Measurements from ENCODE around the gene CACUL1. TPM values are rescaled to one million over a fixed set of nuclear protein-coding genes. Genes with fewer than 3 reads are reported as not detected.

Gene CACUL1
- total and polyA plus RNA-seq, 4 donors = 3.9 to 15.8 (median 13.1) TPM

GRCh38 chr10:118635674-118636402 is 118.9 kb downstream of the CACUL1 start:
- H3K9me3 ChIP-seq (ENCODE audit: control insufficient read depth in 4 of 4, low read length in 3 of 4) = no peaks in the 10 kb centered on the region
- no peak for DNase-seq (ENCODE audit: low spot score)
- H3K36me3 ChIP-seq (ENCODE audit: control insufficient read depth in 4 of 4, insufficient read depth in 3 of 4, low read depth in 1 of 4, low read length in 3 of 4) = no peaks in the 10 kb centered on the region
- WGBS = 91% methylated on average over 4 of the region's 4 CpGs
- no peaks in the 10 kb centered on the region for H3K27me3 ChIP-seq (ENCODE audit: control insufficient read depth in 4 of 4, insufficient read depth in 4 of 4, low read length in 3 of 4)
- H3K27ac ChIP-seq (ENCODE audit: low read depth in 1 of 2, low read length in 2 of 2) = no peak overlapping the region
- H3K9ac ChIP-seq (ENCODE audit: low read depth in 1 of 2, low read length in 2 of 2) = no peak overlapping the region
- H3K4me3 ChIP-seq (ENCODE audit: low read depth in 1 of 3, low read length in 3 of 3) = no peak overlapping the region
- no peak for TF ChIP-seq SP1 (IDR thresholded peaks at IDR 0.05)
- no peak for TF ChIP-seq EGR1 (IDR thresholded peaks at IDR 0.05; ENCODE audit: low read depth in 2 of 2)
- TF ChIP-seq RAD21 (IDR thresholded peaks at IDR 0.05) = no peak
- TF ChIP-seq REST (IDR thresholded peaks at IDR 0.05) = no peak
- no peak for TF ChIP-seq FOXA1 (IDR thresholded peaks at IDR 0.05)
- TF ChIP-seq NR2F2 (IDR thresholded peaks at IDR 0.05) = no peak
- TF ChIP-seq ZBTB33 (IDR thresholded peaks at IDR 0.05) = no peak
- no peak for TF ChIP-seq FOXA2 (IDR thresholded peaks at IDR 0.05)
- no peak for TF ChIP-seq GABPA (IDR thresholded peaks at IDR 0.05 in 1 of 2, conservative IDR thresholded peaks at IDR 0.05 in 1 of 2)
- TF ChIP-seq RXRA (IDR thresholded peaks at IDR 0.05) = no peak
- no peak for TF ChIP-seq ATF3 (IDR thresholded peaks at IDR 0.05)
- no peak for TF ChIP-seq JUND (IDR thresholded peaks at IDR 0.05)
- no peak for TF ChIP-seq YY1 (IDR thresholded peaks at IDR 0.05)
- no peak for TF ChIP-seq HNF4G (IDR thresholded peaks at IDR 0.05)
- TF ChIP-seq MAX (IDR thresholded peaks at IDR 0.05) = no peak
- no peaks in the 10 kb centered on the region for H3K4me1 ChIP-seq (ENCODE audit: control insufficient read depth in 4 of 4, insufficient read depth in 4 of 4, low read length in 3 of 4)

- H3K9me3 ChIP-seq (ENCODE audit: control insufficient read depth in 4 of 4, low read length in 3 of 4) = no peaks in the 10 kb centered on the region
- no peak overlapping the region for H3K27ac ChIP-seq (ENCODE audit: low read depth in 1 of 2, low read length in 2 of 2)
- peaks cover 0 to 4% (median 0%) of the 10 kb centered on the region in 4 donors for H3K27me3 ChIP-seq (ENCODE audit: control insufficient read depth in 4 of 4, insufficient read depth in 4 of 4, low read length in 3 of 4)
- no peak overlapping the region for H3K4me3 ChIP-seq (ENCODE audit: low read depth in 1 of 3, low read length in 3 of 3)
- H3K4me1 ChIP-seq (ENCODE audit: control insufficient read depth in 4 of 4, insufficient read depth in 4 of 4, low read length in 3 of 4) = no peaks in the 10 kb centered on the region
- H3K36me3 ChIP-seq (ENCODE audit: control insufficient read depth in 4 of 4, insufficient read depth in 3 of 4, low read depth in 1 of 4, low read length in 3 of 4) = no peaks in the 10 kb centered on the region
- 56% methylated on average over 7 of the region's 7 CpGs for WGBS
- TF ChIP-seq YY1 (IDR thresholded peaks at IDR 0.05) (no peak), HNF4G (IDR thresholded peaks at IDR 0.05) (no peak), TAF1 (conservative IDR thresholded peaks at IDR 0.05) (no peak), JUND (IDR thresholded peaks at IDR 0.05) (no peak), HNF4A (conservative IDR thresholded peaks at IDR 0.05) (no peak)
- no peak overlapping the region for H3K9ac ChIP-seq (ENCODE audit: low read depth in 1 of 2, low read length in 2 of 2)
- DNase-seq (ENCODE audit: low spot score) = no peak
These were observed 121.0 kb downstream of the CACUL1 start for GRCh38 chr10:118633786-118634185.

Data from liver (tissue), 9 donors.